Uterus (tissue), 4 donors: Measurements from ENCODE around the gene KRTAP10-8. TPM values are rescaled to one million over a fixed set of nuclear protein-coding genes. Genes with fewer than 3 reads are reported as not detected.

Source experiments
- DNase-seq, 2 donors: peaks; one replicate each; pipeline ENCODE4 v3.0.0-alpha.2; 2019 to 2020
- H3K27ac ChIP-seq, 2 donors: fragments of 200-600 bp; sonication (generic); 1 replicate in 1 of 2; 2 replicates in 1 of 2; pipeline ENCODE4 v1.5.1; 2016 to 2018
- H3K27me3 ChIP-seq, 2 donors: fragments of 200-600 bp; sonication (generic); one replicate each; pipeline ENCODE4 v1.5.1; 2018 to 2019; ENCODE audit warnings: control low read depth in 1 of 2
- H3K36me3 ChIP-seq, 2 donors: fragments of 200-600 bp; sonication (generic); one replicate each; pipeline ENCODE4 v1.5.1; 2019; ENCODE audit warnings: control low read depth in 1 of 2
- H3K4me1 ChIP-seq, 2 donors: fragments of 200-600 bp; sonication (generic); one replicate each; pipeline ENCODE4 v1.5.1; 2018 to 2019; ENCODE audit warnings: control low read depth in 1 of 2
- H3K4me3 ChIP-seq, 2 donors: fragments of 200-600 bp; sonication (generic); 1 replicate in 1 of 2; 2 replicates in 1 of 2; pipeline ENCODE4 v1.5.1; 2018 to 2019; ENCODE audit warnings: mild to moderate bottlenecking in 1 of 2
- H3K9me3 ChIP-seq, 2 donors: fragments of 200-600 bp; sonication (generic); one replicate each; pipeline ENCODE4 v1.5.1; 2019; ENCODE audit warnings: control low read depth in 1 of 2
- POLR2A ChIP-seq, 2 donors: fragments of 450-650 bp; IDR thresholded peaks; one replicate each; pipeline ENCODE4 v1.6.1; 2016; ENCODE audit warnings: antibody characterized with exemption in 2 of 2, mild to moderate bottlenecking in 1 of 2, moderate library complexity in 1 of 2
- intact Hi-C: fragments of 100-400 bp; cut with DNase I; formaldehyde crosslinking; loops from one replicate; pipeline ENCODE4 v1.15.1; 2023; ENCODE audit warnings: low total_unique reads
- total RNA-seq, 4 donors: library from RNA; depleted of rRNA in 3 of 4; stranded (reverse); fragments of >200 nt in 3 of 4; gene quantifications; one replicate each; pipeline versions ENCODE4 v1.1.0 to v1.2.4, GENCODE V29; 2014 to 2023
- TF ChIP-seq, protein P1 (sequence below), 4 experiments: fragments of 200-600 bp in 2 of 4; fragments of 450-650 bp in 2 of 4; sonication (generic) in 2 of 4; IDR thresholded peaks; one replicate each; pipeline ENCODE4 v1.5.1; 2016 to 2019; ENCODE audit warnings: antibody characterized with exemption in 4 of 4, mild to moderate bottlenecking in 2 of 4, moderate library complexity in 1 of 4
- donor health status: DM: yes; HTN: yes; CAD: no.

Gene KRTAP10-8
- total RNA-seq, 4 donors from 2014 or later = not detected

- Histone ChIP-seq H3K27ac (no peak overlapping the region), H3K4me3 (no peak overlapping the region), H3K36me3 (no peaks in the 10 kb centered on the region), H3K9me3 (no peaks in the 10 kb centered on the region), H3K4me1 (no peaks in the 10 kb centered on the region), H3K27me3 (no peaks in the 10 kb centered on the region)
- TF ChIP-seq POLR2A (IDR thresholded peaks at IDR 0.05) = no peak
- TF ChIP-seq, protein P1, sequence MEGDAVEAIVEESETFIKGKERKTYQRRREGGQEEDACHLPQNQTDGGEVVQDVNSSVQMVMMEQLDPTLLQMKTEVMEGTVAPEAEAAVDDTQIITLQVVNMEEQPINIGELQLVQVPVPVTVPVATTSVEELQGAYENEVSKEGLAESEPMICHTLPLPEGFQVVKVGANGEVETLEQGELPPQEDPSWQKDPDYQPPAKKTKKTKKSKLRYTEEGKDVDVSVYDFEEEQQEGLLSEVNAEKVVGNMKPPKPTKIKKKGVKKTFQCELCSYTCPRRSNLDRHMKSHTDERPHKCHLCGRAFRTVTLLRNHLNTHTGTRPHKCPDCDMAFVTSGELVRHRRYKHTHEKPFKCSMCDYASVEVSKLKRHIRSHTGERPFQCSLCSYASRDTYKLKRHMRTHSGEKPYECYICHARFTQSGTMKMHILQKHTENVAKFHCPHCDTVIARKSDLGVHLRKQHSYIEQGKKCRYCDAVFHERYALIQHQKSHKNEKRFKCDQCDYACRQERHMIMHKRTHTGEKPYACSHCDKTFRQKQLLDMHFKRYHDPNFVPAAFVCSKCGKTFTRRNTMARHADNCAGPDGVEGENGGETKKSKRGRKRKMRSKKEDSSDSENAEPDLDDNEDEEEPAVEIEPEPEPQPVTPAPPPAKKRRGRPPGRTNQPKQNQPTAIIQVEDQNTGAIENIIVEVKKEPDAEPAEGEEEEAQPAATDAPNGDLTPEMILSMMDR (IDR thresholded peaks at IDR 0.05) = no peak
- intact Hi-C loops = no loop called here
- DNase-seq = no peak
These were observed 41.2 kb downstream of the KRTAP10-8 start for GRCh38 chr21:44653123-44653522.

DNA sequence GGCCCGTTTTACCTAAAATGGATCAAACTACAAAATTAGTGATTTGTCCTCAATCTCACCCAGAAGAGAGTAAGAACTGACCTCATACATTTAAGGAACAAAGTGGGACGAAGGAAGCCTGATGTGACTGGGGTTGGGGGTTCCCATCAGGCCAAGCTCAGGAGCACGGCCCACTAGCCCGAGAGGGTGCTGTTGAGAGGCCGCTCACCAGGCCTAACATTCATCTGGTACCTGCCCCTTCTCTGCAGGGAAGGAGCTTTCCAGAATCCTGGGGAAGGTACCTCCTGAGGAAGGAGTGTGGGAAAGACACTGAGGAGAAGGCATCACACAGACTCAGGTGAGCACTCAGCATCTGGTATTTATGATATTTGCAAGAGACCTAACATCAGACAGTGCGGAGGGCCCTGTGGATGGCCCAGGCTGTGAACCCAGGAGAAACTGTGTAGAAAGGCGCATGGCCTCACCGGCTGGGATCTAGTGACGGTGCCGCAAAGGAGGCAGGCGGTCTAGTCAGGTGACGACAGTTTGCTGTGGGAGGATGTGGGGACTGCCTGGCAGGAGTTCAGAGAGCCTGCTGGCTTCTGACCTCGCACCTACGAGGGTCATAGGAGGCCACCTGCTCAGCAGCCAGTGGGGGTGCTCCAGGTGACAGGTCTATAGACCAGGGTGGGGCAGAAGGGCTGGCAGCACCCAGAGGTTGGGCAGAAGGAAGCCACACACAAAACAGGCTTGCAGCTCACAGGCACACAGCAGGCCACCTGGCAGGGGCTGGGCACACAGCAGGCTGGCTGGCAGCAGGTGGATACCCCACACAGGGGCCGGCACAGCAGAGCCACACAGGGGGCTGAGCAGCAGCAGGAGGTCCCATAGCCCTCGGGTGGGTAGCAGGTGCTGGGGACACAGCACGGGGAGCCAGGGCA lies 42.0 kb downstream of the KRTAP10-8 start:
- no peak for DNase-seq
- Histone ChIP-seq H3K4me1 (no peaks in the 10 kb centered on the region), H3K36me3 (no peaks in the 10 kb centered on the region), H3K4me3 (no peak overlapping the region), H3K27me3 (no peaks in the 10 kb centered on the region), H3K9me3 (no peaks in the 10 kb centered on the region), H3K27ac (no peak overlapping the region)
- TF ChIP-seq POLR2A (IDR thresholded peaks at IDR 0.05) = no peak
- TF ChIP-seq, protein P1 (IDR thresholded peaks at IDR 0.05) = no peak
- intact Hi-C loops = no loop called here

GRCh38 chr21:44654576-44655175 lies 42.8 kb downstream of the KRTAP10-8 start, which contains the start of gene KRTAP12-4:
TSS of gene KRTAP12-4 (minus strand) at chr21:44654659. CDS start at chr21:44654614, 45 bp downstream.
- no peak for DNase-seq
- TF ChIP-seq, protein P1 (IDR thresholded peaks at IDR 0.05) = no peak
- no peak for TF ChIP-seq POLR2A (IDR thresholded peaks at IDR 0.05)
- Histone ChIP-seq H3K4me3 (no peak within 1 kb of the TSS), H3K9me3 (no peaks in the 10 kb centered on the region), H3K27ac (no peak within 1 kb of the TSS), H3K36me3 (no peaks in the 10 kb centered on the region), H3K27me3 (no peaks in the 10 kb centered on the region), H3K4me1 (no peaks in the 10 kb centered on the region)
- intact Hi-C loops = no loop called here

- Histone ChIP-seq H3K9me3 (no peaks in the 10 kb centered on the region), H3K4me1 (no peaks in the 10 kb centered on the region), H3K36me3 (no peaks in the 10 kb centered on the region), H3K27ac (no peak overlapping the region), H3K27me3 (peaks cover 0 to 3% of the 10 kb centered on the region in 2 donors), H3K4me3 (no peak overlapping the region)
- intact Hi-C loops = no loop called here
- TF ChIP-seq, protein P1 (IDR thresholded peaks at IDR 0.05) = no peak
- TF ChIP-seq POLR2A (IDR thresholded peaks at IDR 0.05) = no peak
- no peak for DNase-seq
These were observed 45.0 kb downstream of the KRTAP10-8 start for GRCh38 chr21:44656868-44657267.
